Gastroesophageal sphincter (tissue), 4 donors: ENCODE measurements around the gene CMBL. TPM values are rescaled to one million over a fixed set of nuclear protein-coding genes. Genes with fewer than 3 reads are reported as not detected.

Source experiments
- ATAC-seq: fragments of 150-250 bp; one replicate; pipeline ENCODE4 v1.9.1; 2016; ENCODE audit warnings: mild to moderate bottlenecking, moderate library complexity
- H3K27ac ChIP-seq, 4 donors: fragments of 200-600 bp; sonication (generic) in 3 of 4; 1 replicate in 3 of 4; 2 replicates in 1 of 4; pipeline ENCODE4 v1.5.1; 2016 to 2019
- H3K27me3 ChIP-seq: fragments of 200-600 bp; sonication (generic); one replicate; pipeline ENCODE4 v1.5.1; 2019
- H3K36me3 ChIP-seq, 2 donors: fragments of 200-600 bp; sonication (generic); one replicate each; pipeline ENCODE4 v1.5.1; 2019; ENCODE audit warnings: control low read depth in 1 of 2
- H3K4me1 ChIP-seq, 3 donors: fragments of 200-600 bp; sonication (generic); 1 replicate in 2 of 3; 2 replicates in 1 of 3; pipeline ENCODE4 v1.5.1; 2016 to 2019; ENCODE audit warnings: control low read depth in 2 of 3
- H3K4me3 ChIP-seq, 2 donors: fragments of 200-600 bp; sonication (generic); one replicate each; pipeline ENCODE4 v1.5.1; 2019; ENCODE audit warnings: mild to moderate bottlenecking in 1 of 2, moderate library complexity in 1 of 2
- H3K9me3 ChIP-seq, 3 donors: fragments of 200-600 bp; sonication (generic); one replicate each; pipeline ENCODE4 v1.5.1; 2017 to 2019; ENCODE audit warnings: control low read depth in 2 of 3
- CTCF ChIP-seq, 4 experiments: fragments of 200-600 bp in 2 of 4; fragments of 450-650 bp in 2 of 4; sonication (generic) in 1 of 4; IDR thresholded peaks; one replicate each; pipeline ENCODE4 v1.5.1; 2017 to 2019; ENCODE audit warnings: antibody characterized with exemption in 4 of 4, mild to moderate bottlenecking in 2 of 4, moderate library complexity in 2 of 4
- EP300 ChIP-seq: sonication (generic); formaldehyde crosslinking; IDR thresholded peaks from one replicate; pipeline ENCODE4 v1.6.1; 2017; ENCODE audit warnings: antibody characterized with exemption, mild to moderate bottlenecking
- POLR2A ChIP-seq, 2 donors: fragments of 450-650 bp; IDR thresholded peaks; one replicate each; pipeline ENCODE4 v1.6.1; 2017; ENCODE audit warnings: antibody characterized with exemption in 2 of 2, mild to moderate bottlenecking in 2 of 2, moderate library complexity in 1 of 2
- POLR2AphosphoS5 ChIP-seq: sonication (generic); formaldehyde crosslinking; IDR thresholded peaks from one replicate; pipeline ENCODE4 v1.6.1; 2017; ENCODE audit warnings: antibody characterized with exemption
- WGBS, 2 donors: methylation state at CpG; one replicate each; pipeline ENCODE4 v1.1.5; 2018; ENCODE audit warnings: low coverage in 1 of 2; 5-methylcytosine and 5-hydroxymethylcytosine counted together
- total RNA-seq, 4 donors: library from RNA; depleted of rRNA; stranded (reverse); fragments of >200 nt; gene quantifications; one replicate each; pipeline ENCODE4 v1.1.0, GENCODE V29; 2016

Gene CMBL
- total RNA-seq, 4 donors from 2014 or later = 2.2 to 7.7 (median 4.4) TPM

- H3K4me1 ChIP-seq = peaks cover 0 to 16% (median 3%) of the 10 kb centered on the region in 3 donors
- H3K36me3 ChIP-seq = peaks cover 18 to 93% of the 10 kb centered on the region in 2 donors
- ATAC-seq = no peak
Observed at GRCh38 chr5:10257870-10258269, 49.8 kb downstream of the CMBL start.

GRCh38 chr5:10254686-10255085 is 53.0 kb downstream of the CMBL start:
- Histone ChIP-seq H3K27me3 (no peaks in the 10 kb centered on the region), H3K36me3 (peaks cover 18 to 62% of the 10 kb centered on the region in 2 donors), H3K4me3 (no peak overlapping the region), H3K4me1 (peaks cover 4 to 39% (median 16%) of the 10 kb centered on the region in 3 donors), H3K27ac (no peak overlapping the region), H3K9me3 (no peaks in the 10 kb centered on the region)
- TF ChIP-seq EP300 (no peak), CTCF (IDR thresholded peaks at IDR 0.05) (no peak), POLR2A (IDR thresholded peaks at IDR 0.05) (no peak), POLR2AphosphoS5 (no peak)
- 16 to 38% methylated on average over 2 of the region's 2 CpGs for WGBS, 2 donors
- ATAC-seq = no peak

More at GRCh38 chr5:10257870-10258269, 49.8 kb downstream of the CMBL start:
- Histone ChIP-seq H3K9me3 (no peaks in the 10 kb centered on the region), H3K27me3 (no peaks in the 10 kb centered on the region), H3K27ac (no peak overlapping the region), H3K4me3 (no peak overlapping the region)
- 39 to 75% methylated on average over 2 to 8 of the region's 8 CpGs for WGBS, 2 donors
- no peak for TF ChIP-seq POLR2AphosphoS5
- TF ChIP-seq EP300 = no peak
- no peak for TF ChIP-seq POLR2A (IDR thresholded peaks at IDR 0.05)
- no peak for TF ChIP-seq CTCF (IDR thresholded peaks at IDR 0.05)

GRCh38 chr5:10253390-10253789 is 54.3 kb downstream of the CMBL start:
- TF ChIP-seq CTCF (IDR thresholded peaks at IDR 0.05) = no peak
- TF ChIP-seq EP300 = no peak
- no peak for TF ChIP-seq POLR2A (IDR thresholded peaks at IDR 0.05)
- TF ChIP-seq POLR2AphosphoS5 = no peak
- Histone ChIP-seq H3K27me3 (no peaks in the 10 kb centered on the region), H3K36me3 (peaks cover 16 to 49% of the 10 kb centered on the region in 2 donors), H3K4me1 (peaks cover 4 to 47% (median 16%) of the 10 kb centered on the region in 3 donors), H3K27ac (no peak overlapping the region), H3K4me3 (no peak overlapping the region), H3K9me3 (no peaks in the 10 kb centered on the region)
- 100% methylated on average over 1 of the region's 3 CpGs for WGBS, 2 donors
- ATAC-seq = no peak

- peaks cover 4 to 49% (median 16%) of the 10 kb centered on the region in 3 donors for H3K4me1 ChIP-seq
- H3K36me3 ChIP-seq = peaks cover 4 to 29% of the 10 kb centered on the region in 2 donors
- no peak for ATAC-seq
- H3K4me3 ChIP-seq = peak overlapping the region; percentile 88 to 95
- no peaks in the 10 kb centered on the region for H3K9me3 ChIP-seq
- H3K27ac ChIP-seq = peak overlapping the region in 1 of 4 donors; percentile 97
- H3K27me3 ChIP-seq = no peaks in the 10 kb centered on the region
- 38 to 68% methylated on average over 4 to 7 of the region's 7 CpGs for whole genome bisulfite sequencing, 2 donors
- TF ChIP-seq EP300 (no peak), CTCF (IDR thresholded peaks at IDR 0.05) (no peak), POLR2A (IDR thresholded peaks at IDR 0.05) (no peak), POLR2AphosphoS5 (no peak)
Observed at GRCh38 chr5:10251405-10251804, 56.3 kb downstream of the CMBL start.

GRCh38 chr5:10250806-10251276 is 56.9 kb downstream of the CMBL start:
- Histone ChIP-seq H3K27me3 (no peaks in the 10 kb centered on the region), H3K4me3 (peak overlapping the region; percentile 88 to 95), H3K27ac (peak overlapping the region; percentile 93 to 97 (median 94)), H3K4me1 (peaks cover 4 to 49% (median 16%) of the 10 kb centered on the region in 3 donors), H3K36me3 (peaks cover 2 to 23% of the 10 kb centered on the region in 2 donors), H3K9me3 (no peaks in the 10 kb centered on the region)
- no peak for TF ChIP-seq POLR2A (IDR thresholded peaks at IDR 0.05)
- no peak for TF ChIP-seq EP300
- TF ChIP-seq POLR2AphosphoS5 = no peak
- no peak for TF ChIP-seq CTCF (IDR thresholded peaks at IDR 0.05)
- ATAC-seq = no peak
- 0 to 1% methylated on average over 8 to 15 of the region's 21 CpGs for WGBS, 2 donors
